ENCODE data around the gene LCE3C.
"Not testable (repeated sequence)": the region's sequence is repeated elsewhere in the genome, so short reads cannot be mapped to it uniquely, and the experiment has no call there.

The LCE3C gene, protein sequence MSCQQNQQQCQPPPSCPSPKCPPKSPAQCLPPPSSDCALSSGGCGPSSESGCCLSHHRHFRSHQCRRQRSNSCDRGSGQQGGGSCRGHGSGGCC

DNA sequence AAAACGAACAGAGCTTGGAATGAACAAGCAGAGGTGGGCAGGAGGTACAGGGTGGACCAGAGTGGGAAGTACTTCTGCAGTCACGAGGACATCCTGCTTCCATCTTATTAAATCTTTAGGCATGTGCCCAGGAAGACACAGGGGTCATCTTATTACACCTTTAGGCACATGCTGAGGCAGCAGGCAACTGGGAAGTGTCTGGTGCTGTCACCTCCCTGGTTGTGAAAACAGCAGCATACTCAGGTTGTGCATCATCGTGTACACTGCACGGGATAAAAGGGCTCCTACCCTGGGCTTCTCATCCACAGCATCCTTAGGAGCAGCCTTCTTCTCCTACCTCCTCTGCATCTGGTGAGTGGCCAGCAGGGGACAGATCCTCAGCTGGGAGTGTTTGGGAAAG, at the start of gene LCE3C:
Gene LCE3C (plus strand): TSS at position 301 of the 400 bp plus-strand sequence. CDS start 498 bp downstream, outside the sequence.
- TF ChIP-seq CTCF (IDR thresholded peaks at IDR 0.05; ENCODE audit: control extremely low read depth, extremely low read depth, low read depth, missing control alignments), result no peak
- no peak for DNase-seq (ENCODE audit: extremely low spot score)
- CTCF ChIA-PET, result no interaction called here
- POLR2A ChIA-PET, result no interaction called here

GRCh38 chr1:152565115-152565514, 34.9 kb upstream of the LCE3C start:
- TF ChIP-seq CTCF (IDR thresholded peaks at IDR 0.05; ENCODE audit: control extremely low read depth, extremely low read depth, low read depth, missing control alignments), result no peak
- ChIA-PET CTCF (interaction anchor here (1.4 kb wide), 1 partner anchor 361 kb away, joined by 3 read pairs; no protein-coding TSS in a partner anchor), POLR2A (no interaction called here)
- DNase-seq (ENCODE audit: extremely low spot score), result no peak

DNA sequence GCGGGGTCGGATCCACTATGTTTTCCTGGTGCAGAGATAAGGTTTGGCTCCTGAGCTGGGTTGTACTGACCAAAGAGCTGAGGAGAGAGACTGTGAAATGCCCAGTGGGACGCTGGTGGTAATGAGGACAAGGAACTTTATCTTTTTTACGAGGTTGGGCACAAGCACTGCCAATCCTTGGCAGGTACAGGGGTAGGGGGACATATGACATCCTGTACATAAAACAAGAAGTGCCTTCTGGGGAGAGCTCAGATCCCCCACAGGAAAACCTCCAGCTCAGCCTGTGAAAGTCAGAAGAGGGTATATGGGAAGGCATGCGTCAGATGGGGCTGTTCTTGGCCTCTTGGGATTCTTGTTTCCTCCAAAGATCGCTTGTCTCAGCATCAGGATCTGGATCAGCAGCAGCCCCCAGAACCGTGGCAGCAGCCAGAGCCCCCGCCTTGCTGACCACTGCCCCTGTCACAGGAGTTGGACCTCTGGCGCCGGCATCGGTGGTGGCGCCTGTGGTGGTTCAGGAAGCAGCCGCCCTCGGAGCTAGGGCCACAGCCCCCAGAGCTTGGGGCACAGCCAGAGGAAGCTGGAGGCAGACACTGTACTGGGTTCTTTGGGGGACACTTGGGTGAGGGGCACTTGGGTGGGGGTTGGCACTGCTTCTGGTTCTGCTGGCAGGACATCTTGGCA, 34.4 kb upstream of the LCE3C start:
- DNase-seq (ENCODE audit: extremely low spot score), result no peak
- ChIA-PET CTCF (interaction anchor here (1.2 kb wide), 1 partner anchor 12 kb away, joined by 3 read pairs; no protein-coding TSS in a partner anchor), POLR2A (no interaction called here)
- TF ChIP-seq CTCF (IDR thresholded peaks at IDR 0.05; ENCODE audit: control extremely low read depth, extremely low read depth, low read depth, missing control alignments), result no peak

GRCh38 chr1:152566681-152567080, 33.4 kb upstream of the LCE3C start, which contains the start of gene LCE3E:
TSS of gene LCE3E (minus strand) at chr1:152566780. CDS start at chr1:152566208, 572 bp downstream.
- DNase-seq (ENCODE audit: extremely low spot score), result no peak
- POLR2A ChIA-PET, result no interaction called here
- no peak for TF ChIP-seq CTCF (IDR thresholded peaks at IDR 0.05; ENCODE audit: control extremely low read depth, extremely low read depth, low read depth, missing control alignments)
- CTCF ChIA-PET, result interaction anchor here (1.0 to 1.2 kb wide), 2 partner anchors 11 to 88 kb away, joined by 3 read pairs; no protein-coding TSS in a partner anchor

DNA sequence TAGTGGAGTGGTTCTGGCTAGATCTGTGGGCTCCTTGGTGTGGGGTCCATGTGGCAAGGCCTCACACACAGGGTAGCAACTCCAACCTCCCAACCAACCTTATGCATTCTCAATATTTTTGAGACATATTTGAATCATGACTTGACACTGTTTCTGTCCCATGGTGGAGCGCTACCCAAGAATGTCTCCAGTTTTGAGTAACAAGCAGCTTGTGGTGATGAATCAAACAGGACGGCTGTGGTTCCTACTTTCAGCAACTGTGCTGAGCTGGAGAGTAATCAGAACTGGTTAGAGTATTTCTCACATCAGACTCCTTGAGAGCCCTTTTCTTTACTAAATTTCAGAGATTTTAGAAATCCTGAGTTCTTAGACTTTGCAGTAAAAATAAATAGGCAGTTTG, 22.9 kb upstream of the LCE3C start:
- DNase-seq (ENCODE audit: extremely low spot score), result no peak
- no peak for TF ChIP-seq CTCF (IDR thresholded peaks at IDR 0.05; ENCODE audit: control extremely low read depth, extremely low read depth, low read depth, missing control alignments)
- ChIA-PET POLR2A (no interaction called here), CTCF (interaction anchor here (1.3 kb wide), 1 partner anchor 15 kb away, joined by 3 read pairs; no protein-coding TSS in a partner anchor)

- DNase-seq (ENCODE audit: extremely low spot score); POLR2A ChIA-PET: not testable (repeated sequence)
- CTCF ChIA-PET, result interaction anchor here (1.9 kb wide), 1 partner anchor 43 kb away, joined by 8 read pairs; the partner anchor contains the start of gene LCE3A
These were observed 20.5 kb upstream of the LCE3C start for GRCh38 chr1:152579526-152579925.

- ChIA-PET POLR2A (no interaction called here), CTCF (interaction anchor here (1.2 kb wide), 1 partner anchor 10 kb away, joined by 3 read pairs; no protein-coding TSS in a partner anchor)
- no peak for DNase-seq (ENCODE audit: extremely low spot score)
- no peak for TF ChIP-seq CTCF (IDR thresholded peaks at IDR 0.05; ENCODE audit: control extremely low read depth, extremely low read depth, low read depth, missing control alignments)
These were observed 19.6 kb upstream of the LCE3C start, which contains the start of gene LCE3D for GRCh38 chr1:152580433-152580832. TSS of gene LCE3D (minus strand) at chr1:152580516. CDS start at chr1:152579936, 580 bp downstream.

Measured in GM10248 (cell line).